ENCODE results near the gene TWIST1.

The TWIST1 gene

GRCh38 chr7:19117091-19117869, at the start of gene TWIST1:
Gene TWIST1, minus strand, starts transcription at chr7:19117636. Its CDS starts 315 bp downstream, at chr7:19117321.
- peak; percentile 48 for DNase-seq

GRCh38 chr7:19161671-19162070, 44.2 kb upstream of the TWIST1 start:
- DNase-seq: no peak

GRCh38 chr7:19146699-19147098, 29.3 kb upstream of the TWIST1 start:
- DNase-seq: no peak

DNA sequence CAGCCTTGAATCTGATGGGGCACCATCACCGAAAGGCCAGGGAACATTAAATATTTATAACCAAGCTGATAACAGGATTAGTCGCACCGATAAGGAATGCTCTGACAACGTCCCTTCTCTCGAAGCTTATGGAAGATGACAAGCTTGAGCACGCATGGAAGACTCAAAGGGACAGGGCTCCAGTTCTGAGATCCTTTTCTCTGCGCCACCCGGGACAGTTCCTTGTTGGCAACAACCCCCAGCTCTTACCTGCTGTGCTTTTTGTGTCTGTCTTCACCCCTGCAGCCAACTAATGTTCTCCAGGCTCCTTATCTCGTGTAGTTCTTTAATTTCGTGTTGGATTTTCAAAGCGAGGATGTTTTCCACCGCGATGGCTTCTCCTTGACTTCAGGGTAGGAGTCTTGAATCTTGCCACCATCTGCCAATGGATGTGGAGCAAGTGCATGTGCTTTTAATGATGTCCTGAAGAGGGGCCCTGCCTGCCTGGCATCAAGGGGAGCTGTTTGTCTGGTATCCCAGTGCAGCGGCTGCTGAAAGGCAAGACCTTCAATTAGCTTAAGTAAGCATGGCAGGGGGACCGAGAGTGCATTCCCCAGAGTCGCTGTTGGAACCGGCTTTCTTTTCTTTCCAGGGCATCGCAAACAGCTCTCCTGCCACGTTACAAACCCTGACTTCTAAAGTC, 28.1 kb upstream of the TWIST1 start:
- peak; percentile 32 for DNase-seq

GRCh38 chr7:19144661-19145433, 27.4 kb upstream of the TWIST1 start, which contains the start of gene FERD3L:
Gene FERD3L, minus strand, starts transcription at chr7:19145421. Its CDS starts 59 bp downstream, at chr7:19145362.
- no peak for DNase-seq

DNA sequence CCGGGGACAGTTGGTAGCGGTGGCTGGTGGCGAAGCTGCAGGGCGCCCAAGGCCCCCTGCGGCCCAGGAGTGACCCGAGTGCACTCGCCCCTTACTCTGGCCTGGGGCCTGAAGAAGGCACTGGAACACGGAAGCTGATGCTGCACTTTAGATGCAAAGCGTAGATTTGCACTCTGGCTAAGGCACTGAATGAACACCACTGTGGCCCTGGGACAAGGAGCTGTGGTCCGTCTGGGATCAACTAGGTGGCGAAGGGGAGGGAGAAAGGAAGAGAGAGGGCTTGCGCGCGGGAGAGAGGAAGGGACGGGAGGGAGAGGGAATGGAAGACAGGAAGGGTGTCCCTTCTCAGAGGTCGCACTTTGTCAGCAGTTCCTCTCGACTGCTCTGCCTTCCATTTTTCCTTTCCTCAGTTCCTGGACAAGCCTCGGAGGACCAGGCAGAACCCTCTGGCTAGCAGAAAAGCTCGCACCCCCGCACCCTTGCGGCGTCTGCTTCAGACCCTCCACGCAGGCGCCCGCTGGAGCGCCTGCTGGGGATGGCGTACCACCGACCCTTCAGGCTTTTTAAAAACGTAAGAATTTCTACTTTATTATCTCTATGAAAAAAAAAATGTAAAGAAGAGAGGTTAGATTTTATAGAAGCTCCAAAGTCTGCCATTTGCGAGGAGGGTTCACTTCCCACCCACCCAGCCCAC, 26.6 kb upstream of the TWIST1 start:
- DNase-seq: no peak

- DNase-seq: no peak
These were observed 22.4 kb upstream of the TWIST1 start for GRCh38 chr7:19139706-19140327.

DNA sequence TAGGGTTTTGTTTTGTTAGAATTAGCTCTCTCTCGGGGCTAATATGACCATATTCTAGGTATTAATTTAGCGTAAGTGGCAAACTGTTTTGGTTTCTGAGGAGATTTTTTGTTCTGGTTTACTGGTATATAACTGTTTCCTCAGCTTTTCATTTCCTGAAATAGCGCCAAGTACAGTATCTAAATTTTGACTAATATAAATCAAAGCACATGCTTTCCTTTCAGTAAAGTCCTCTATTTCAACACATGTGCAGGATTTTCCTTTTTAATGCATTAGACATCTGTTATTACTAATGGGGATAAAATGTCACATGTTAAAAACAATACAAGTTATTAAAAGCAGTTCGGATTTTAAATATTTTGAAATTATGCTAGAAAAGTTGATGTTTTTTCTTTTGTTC, 16.4 kb upstream of the TWIST1 start:
- no peak for DNase-seq

GRCh38 chr7:19133390-19133789, 16.0 kb upstream of the TWIST1 start:
- DNase-seq: no peak

- no peak for DNase-seq
These were observed 11.4 kb upstream of the TWIST1 start for GRCh38 chr7:19128856-19129255.

DNA sequence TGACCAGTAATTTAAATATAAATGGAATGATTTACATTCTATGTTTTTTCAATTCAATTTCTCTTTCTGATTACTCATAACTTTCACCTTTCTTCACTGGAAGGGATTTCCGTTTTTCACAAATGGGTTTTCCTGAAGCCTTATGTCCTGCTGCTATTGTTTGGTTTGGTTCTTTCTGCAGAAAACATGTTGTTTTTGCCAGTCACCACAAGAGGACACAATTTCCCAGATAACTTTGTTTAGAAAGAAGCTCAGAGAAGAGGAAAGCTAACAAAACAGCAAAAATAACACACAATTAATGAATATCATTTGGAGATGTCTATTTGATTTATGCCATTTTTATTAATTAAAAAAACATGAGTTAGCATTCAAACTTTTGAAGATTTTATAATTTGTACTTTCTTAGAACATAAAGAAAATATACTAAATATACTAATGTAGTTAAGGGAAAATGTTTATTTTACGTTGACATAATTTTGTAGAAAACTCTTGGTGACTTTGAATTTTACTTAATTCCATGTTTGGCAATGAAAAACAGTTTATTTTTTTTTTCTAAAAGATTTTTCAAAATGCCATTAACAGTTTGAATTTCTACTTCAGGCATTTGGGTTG, 4.6 kb upstream of the TWIST1 start:
- peak; percentile 52 for DNase-seq

DNA sequence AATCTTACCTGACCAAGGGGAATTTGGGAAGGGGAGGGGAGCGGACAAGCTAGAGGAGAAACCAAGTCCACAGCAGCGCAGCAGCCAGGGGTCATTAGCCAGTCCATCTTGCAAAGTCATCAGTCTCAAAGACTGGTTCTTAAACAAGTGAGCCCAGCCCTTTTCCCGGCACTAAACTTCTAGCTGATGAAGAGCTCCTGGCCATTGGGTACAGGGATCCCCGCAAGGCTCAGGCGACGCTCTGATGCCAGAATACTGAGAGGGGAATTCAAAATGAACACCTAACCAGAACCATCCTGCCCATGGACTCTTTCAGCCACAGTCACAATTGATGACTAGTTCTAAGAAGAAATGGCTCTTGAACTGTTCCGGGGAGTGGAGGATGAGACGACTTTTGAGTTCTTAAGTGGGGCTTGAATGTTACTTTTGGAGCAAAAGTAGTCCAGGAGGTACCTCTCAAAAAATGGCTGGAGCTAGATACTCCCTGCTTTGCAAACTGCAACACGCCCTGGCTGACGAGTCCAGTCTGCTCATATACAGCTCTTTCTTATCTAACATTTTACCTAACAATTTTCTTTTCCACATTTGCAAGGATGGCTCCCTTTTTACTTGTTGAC, 2.5 kb upstream of the TWIST1 start:
- DNase-seq: peak; percentile 21

GRCh38 chr7:19119372-19119771, 1.9 kb upstream of the TWIST1 start:
- DNase-seq: no peak

DNA sequence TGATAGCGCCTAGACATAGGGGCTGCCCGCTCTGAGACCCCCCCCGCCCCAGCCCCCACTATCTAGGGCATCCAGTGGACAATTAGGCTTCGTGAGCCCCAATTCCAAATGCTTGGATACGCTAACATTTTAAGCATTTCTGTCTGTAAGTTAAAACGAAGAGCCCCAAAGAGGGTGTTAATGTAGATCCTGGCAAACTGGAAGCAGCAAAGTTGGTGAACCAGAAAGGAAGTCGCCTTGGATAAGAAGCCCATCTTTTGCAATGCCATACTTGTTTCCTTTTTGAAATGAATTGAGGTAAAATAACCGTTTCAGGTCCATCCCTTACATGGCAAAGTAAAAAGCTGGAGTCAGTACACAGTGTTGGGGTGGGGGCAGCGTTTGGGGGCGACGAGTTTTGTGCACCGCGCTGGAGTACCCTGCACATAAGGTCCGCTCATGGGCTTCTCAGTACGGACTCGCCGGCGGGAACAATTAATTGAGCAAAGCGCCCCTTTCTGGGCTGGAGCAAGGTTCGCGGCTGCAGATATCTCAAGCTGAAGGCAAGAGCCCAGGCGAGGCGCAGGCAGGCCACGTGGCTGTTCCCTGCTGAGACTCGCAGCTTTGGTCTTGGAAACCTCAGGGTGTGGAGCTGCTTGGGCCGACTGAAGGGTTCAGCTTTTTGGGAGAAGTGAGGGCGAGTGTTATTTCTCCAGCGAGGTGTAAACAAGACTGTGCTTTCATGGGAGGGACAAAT, 1.4 kb upstream of the TWIST1 start:
- peak; percentile 37 for DNase-seq

- peak; percentile 28 for DNase-seq
These were observed 603 bp upstream of the TWIST1 start for GRCh38 chr7:19117870-19118608.

DNA sequence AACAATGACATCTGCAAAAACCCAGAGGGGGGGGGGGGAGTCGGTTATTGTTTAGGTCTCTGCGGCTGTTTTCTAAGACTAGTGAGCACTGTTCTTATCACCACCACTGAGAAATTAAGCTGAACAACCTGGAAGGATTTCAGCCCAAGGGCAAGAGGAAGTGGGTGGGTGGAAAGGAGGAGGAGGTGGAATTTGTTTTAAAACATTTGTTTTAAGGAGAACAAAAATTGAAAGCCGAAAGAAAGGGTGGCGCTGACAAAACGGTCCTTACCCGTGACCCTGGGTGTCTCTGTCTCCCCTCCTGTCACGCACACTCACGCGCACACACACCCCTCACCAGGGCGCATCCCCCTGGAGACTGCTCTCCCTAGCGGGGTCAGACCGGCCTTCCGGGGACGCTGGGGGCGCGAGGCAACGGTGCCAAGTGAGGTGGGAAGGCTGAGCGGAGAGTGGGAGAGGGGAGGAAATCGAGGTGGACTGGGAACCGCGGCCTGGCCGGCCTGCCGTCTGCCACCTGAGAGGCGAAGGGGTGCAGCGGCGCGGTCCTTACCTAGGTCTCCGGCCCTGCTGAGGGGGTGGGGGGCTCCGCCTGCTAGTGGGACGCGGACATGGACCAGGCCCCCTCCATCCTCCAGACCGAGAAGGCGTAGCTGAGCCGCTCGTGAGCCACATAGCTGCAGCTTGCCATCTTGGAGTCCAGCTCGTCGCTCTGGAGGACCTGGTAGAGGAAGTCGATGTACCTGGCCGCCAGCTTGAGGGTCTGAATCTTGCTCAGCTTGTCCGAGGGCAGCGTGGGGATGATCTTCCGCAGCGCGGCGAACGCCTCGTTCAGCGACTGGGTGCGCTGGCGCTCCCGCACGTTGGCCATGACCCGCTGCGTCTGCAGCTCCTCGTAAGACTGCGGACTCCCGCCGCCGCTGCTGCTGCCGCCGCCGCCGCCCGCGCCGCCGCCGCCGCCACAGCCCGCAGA, 1.0 kb downstream of the TWIST1 start:
- DNase-seq: peak; percentile 51

GRCh38 chr7:19114551-19114855, 2.9 kb downstream of the TWIST1 start:
- no peak for DNase-seq

- DNase-seq: no peak
These were observed 3.4 kb downstream of the TWIST1 start for GRCh38 chr7:19113855-19114550.

Measured in NCI-H82 (cell line).